NCI-H748 (cell line): Measurements from ENCODE around the gene CEP70.
"Not testable (repeated sequence)": the region's sequence is repeated elsewhere in the genome, so short reads cannot be mapped to it uniquely, and the experiment has no call there.

Experiments used
- DNase-seq: peaks from one replicate; lab custom pipeline; 2025; ENCODE audit not compliant: unreplicated experiment; lab: John Stamatoyannopoulos, UW

The CEP70 gene

GRCh38 chr3:138455801-138456716, 138.0 kb downstream of the CEP70 start:
- no peak for DNase-seq

GRCh38 chr3:138453940-138454339, 140.1 kb downstream of the CEP70 start:
- not testable (repeated sequence) for DNase-seq

GRCh38 chr3:138452436-138452835, 141.6 kb downstream of the CEP70 start:
- no peak for DNase-seq

- no peak for DNase-seq
Measured at GRCh38 chr3:138451595-138452162, 142.4 kb downstream of the CEP70 start.

- DNase-seq: no peak
Measured at GRCh38 chr3:138450704-138451424, 143.2 kb downstream of the CEP70 start.

GRCh38 chr3:138450181-138450580, 143.9 kb downstream of the CEP70 start:
- no peak for DNase-seq

- DNase-seq: no peak
Measured at GRCh38 chr3:138449490-138449889, 144.6 kb downstream of the CEP70 start.

GRCh38 chr3:138448631-138449030, 145.4 kb downstream of the CEP70 start:
- no peak for DNase-seq

- no peak for DNase-seq
Measured at GRCh38 chr3:138445654-138446053, 148.4 kb downstream of the CEP70 start.

- no peak for DNase-seq
Measured at GRCh38 chr3:138445236-138445635, 148.8 kb downstream of the CEP70 start.
